Activated CD4-positive, alpha-beta T cell treated with anti-CD3 and anti-CD28 coated beads for 1 hour (primary cell): ENCODE data around the gene XXYLT1.
"Not testable (repeated sequence)": the region's sequence is repeated elsewhere in the genome, so short reads cannot be mapped to it uniquely, and the experiment has no call there.

Experiments
- DNase-seq: peaks from one replicate; pipeline ENCODE4 v3.0.0-alpha.2; 2020

Gene XXYLT1

DNA sequence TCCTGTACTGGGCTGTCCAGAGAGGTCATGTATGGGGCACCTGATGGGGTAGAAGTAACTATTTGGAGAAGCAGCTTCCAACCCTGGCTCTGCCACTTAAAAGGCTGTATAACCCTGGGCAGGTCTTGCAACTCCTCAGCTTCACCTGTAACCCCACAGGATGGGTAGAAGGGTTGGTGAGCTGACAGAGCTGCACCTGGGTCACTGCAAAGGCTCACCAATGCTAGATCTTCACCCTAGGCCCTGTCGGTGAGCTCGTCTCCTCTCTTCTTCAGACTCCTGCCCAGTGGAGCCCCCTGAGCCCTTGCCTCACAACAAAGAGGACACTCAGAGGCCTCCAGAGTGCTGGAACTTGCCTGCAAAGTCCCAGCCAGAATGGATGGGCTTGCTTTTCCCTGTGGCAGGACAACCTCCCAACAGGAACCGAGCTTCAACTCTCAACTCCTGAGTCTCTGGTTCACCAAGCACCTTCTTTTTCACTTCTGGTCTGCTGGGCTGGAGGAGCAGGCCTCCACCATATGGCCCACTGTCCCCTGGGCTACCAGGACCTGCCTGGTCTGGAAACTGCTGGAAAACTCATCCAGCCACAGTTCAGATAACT is 45.9 kb downstream of the XXYLT1 start:
- DNase-seq = no peak

DNA sequence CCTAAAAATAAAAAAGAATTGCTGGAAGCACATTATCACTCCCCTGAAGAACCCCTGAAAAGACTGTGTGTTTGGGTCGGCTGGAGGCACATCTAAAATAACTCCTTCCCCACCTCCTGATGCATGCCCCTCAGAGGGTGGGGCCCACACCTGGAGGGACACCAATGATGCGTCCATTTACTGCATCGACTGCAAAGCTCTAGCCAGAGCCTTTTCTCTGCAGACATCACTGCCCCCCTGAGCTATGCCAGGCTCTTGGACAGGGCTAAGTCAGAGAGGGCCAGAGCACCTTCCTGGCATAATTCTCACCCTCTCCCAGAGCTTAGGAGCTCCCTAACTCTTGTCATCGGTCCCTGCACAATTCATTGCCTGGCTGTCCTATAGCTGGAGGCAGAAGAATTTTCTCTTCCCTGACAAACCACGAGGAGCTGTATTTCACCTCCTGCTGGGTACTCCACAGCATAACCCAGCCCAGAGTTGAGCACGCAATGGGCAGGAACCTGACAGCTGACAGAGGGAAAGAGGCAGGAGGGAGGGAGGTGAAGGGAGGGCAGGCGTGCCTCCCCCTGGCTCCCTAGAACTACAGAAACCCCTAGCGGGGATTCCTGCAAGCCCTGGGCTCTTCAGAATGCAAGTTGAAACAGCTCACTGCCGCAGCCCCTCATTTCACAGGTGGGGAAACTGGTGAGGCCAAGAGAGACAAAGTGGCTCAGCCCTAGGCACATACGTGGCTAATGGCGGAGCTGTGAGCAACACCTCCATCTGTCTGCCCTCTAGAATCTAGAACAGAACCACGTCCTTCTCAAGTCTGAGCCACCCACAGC is 46.6 kb downstream of the XXYLT1 start:
- DNase-seq = no peak

DNA sequence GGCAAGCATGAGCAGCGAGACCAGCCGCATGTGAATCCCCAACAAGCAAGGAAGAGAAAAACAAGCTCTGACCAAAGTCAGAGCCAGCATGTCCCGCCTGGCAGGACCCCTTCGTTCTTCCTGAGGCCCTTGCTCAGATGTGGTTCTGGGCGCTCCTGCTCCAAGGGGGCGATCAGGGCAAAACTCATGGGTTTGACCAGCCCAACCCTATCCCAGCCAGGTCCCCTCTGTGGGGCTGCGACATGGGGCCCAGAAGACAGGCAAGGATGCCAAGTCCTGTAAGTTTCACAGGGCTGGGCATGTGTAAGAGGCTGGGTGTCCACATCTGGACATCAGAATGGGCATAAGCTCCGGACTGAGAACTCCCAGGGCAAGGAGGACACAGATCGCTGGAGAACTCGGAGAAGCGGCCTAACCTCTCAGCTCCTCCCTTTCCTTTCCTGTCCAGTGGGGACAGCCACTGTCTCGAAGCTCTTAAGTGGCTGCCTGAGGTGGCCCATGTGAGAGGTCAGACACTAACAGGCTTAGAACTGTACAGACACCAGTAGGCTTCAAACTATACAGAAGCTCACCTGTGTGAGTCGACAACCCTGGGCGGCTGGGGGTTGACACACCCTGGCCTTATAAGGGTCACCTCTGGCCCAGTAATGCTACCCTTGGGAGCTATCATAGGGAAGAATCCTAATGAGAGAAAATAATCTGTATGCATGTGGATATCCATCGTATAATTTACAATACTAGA is 48.9 kb downstream of the XXYLT1 start:
- no peak for DNase-seq

DNA sequence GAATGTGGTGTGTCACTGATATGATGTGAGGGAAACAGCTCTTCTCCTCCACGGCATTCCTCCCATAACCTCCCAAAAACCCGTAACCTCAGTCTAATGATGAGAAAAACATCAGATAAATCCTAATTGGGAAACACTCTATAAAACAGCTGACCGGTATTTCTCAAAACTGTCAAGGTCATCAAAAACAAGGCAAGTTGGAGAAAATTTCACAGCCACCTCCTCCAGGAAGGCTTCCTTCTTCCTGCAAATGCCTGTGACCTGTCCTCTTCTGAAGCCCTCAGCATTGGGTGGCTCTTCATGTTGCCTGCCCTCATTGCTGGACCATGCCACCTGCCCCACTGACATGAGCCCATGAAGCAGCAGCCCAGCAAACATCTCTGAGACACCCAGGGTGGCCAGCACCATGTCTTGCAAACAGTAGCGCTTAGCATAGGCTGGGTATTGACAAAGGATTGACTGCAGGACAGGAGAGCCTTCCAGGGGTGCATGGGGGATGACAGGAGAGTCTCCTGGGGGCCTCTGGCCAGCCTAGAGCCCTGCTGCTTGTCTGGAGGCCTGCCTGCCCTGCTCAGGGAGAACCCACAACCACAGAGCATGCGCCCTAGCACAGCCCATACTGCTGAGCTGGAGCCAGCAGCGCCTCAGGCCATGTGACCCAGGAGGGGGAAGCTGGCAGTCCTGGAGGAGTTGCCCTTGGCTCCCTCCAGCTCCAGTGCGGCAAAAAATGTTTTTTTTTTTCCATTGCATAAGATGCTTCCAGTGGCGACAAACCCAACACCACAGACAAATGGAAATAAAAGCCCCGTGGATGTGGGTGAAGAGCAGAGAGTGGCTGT is 49.7 kb downstream of the XXYLT1 start:
- DNase-seq = no peak

DNA sequence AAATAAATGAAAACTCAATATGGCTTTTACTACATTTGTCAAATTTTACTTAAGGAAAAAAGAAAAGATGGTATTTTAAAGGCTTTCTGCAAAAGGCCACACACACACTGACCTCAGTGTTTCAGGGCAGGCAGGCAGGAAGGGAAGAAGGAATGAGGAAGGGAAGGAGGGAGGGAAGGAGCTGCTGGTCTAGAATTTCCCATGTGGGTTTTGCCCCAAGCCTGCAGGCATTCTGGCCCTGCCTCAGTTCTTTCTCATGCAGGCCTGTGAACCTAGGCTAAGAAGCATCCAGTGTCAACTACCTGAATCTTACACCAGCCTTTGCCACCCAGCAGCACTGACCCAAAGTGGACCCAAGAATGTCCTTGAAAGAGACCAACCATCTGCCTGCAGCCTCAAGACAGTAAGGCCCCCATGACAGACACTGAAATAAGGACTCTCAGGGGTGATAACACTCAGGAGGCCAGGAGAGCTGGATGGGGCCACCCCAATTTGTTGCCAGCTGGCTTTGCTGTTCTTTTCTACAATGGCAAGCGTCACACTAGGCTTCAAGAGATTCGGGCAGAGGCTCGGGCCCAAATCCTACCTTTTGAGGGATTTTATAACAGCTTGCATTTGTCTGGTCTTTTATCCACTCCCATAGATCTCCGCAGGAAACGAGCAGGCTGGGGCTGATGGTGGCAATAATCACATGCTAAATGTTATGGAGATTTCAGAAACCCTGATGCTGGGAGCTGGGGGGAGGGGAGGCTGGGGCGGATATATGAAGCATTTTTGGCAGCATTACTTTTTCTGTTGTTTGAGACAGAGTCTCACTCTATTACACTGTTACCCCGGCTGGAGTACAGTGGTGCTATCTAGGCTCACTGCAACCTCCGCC is 51.4 kb downstream of the XXYLT1 start:
- no peak for DNase-seq

DNA sequence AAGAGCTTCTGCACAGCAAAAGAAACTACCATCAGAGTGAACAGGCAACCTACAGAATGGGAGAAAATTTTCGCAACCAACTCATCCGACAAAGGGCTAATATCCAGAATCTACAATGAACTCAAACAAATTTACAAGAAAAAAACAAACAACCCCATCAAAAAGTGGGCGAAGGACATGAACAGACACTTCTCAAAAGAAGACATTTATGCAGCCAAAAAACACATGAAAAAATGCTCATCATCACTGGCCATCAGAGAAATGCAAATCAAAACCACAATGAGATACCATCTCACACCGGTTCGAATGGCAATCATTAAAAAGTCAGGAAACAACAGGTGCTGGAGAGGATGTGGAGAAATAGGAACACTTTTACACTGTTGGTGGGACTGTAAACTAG is 52.6 kb downstream of the XXYLT1 start:
- not testable (repeated sequence) for DNase-seq

DNA sequence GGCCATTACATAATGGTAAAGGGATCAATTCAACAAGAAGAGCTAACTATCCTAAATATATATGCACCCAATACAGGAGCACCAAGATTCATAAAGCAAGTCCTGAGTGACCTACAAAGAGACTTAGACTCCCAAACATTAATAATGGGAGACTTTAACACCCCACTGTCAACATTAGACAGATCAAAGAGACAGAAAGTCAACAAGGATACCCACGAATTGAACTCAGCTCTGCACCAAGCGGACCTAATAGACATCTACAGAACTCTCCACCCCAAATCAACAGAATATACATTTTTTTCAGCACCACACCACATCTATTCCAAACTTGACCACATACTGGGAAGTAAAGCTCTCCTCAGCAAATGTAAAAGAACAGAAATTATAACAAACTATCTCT is 55.4 kb downstream of the XXYLT1 start:
- DNase-seq = not testable (repeated sequence)

DNA sequence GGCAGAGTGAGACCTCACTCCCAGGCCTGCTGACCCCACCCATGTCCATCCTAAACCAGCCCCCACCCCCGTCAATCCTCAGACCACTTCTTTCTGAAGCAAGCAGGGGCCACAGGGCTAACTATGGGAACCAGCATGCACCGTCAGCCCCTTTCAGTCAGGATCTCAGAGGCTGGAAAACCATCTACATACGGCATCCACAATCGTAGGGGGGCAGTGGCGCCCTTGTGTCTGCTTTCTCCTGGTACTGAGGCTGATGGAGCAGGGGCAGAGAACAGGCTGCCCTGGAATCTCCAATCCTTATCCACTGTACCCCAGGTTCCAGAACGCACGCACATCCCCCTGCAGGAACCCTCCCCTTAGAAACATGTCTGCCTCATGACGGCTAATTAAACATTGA is 56.6 kb downstream of the XXYLT1 start:
- DNase-seq = no peak

DNA sequence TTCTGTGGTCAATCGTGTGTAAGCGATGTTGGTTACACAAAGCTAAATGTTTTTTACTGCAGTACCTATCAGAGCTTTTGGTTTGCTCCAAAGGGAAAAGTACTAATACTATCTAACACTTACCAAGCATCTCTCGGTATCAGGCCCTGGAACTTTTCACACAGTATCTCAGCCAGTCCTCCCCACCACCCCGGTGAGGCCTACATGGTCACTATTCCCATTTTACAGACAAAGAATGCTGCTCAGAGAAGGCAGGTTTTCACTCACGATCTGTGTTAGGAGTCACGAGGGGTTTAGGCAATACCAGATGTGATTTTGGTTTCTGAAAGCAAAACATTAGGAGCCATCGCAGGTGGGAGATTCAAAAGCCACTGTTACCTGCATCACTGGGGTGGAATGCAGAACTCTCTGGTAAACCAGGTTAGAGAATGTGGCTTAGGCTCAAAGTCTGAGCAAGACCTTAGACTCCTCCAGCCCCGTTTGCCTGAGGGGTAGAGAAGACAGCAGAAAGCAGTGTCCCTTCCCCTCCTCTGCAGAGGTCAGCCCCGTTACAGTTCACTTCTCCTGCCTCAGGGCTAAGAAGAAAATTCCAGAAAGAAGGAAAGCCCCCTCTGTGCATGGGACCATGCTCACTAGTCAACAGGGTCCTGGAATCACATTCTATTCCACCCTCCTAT is 57.2 kb downstream of the XXYLT1 start:
- no peak for DNase-seq

DNA sequence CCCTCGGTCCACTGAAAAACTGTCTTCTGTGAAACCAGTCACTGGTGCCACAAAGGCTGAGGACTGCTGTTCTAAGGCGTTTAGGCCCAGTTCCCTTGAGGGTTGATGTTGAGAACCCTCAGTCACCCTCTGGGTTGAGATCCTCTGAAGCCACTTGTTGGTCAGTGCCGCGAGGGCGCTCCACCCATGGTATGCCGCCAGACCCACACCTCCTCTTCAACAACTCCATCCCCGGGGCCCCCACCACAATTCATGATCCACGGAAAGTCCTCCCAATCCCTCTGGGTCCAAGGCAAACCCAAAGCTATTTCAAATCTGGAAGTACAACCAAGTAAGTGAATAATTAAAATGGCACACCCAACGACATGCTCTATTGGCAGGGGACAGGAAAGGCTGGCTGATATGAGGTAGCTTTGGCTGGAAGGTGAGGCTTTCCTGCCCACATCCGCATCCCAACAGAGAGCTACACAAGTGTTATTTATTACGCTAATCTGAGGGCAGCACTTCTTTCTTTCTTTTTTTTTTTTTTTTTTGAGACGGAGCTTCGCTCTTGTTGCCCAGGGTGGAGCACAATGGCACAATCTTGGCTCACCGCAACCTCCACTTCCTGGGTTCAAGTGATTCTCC is 58.1 kb downstream of the XXYLT1 start:
- DNase-seq = no peak

DNA sequence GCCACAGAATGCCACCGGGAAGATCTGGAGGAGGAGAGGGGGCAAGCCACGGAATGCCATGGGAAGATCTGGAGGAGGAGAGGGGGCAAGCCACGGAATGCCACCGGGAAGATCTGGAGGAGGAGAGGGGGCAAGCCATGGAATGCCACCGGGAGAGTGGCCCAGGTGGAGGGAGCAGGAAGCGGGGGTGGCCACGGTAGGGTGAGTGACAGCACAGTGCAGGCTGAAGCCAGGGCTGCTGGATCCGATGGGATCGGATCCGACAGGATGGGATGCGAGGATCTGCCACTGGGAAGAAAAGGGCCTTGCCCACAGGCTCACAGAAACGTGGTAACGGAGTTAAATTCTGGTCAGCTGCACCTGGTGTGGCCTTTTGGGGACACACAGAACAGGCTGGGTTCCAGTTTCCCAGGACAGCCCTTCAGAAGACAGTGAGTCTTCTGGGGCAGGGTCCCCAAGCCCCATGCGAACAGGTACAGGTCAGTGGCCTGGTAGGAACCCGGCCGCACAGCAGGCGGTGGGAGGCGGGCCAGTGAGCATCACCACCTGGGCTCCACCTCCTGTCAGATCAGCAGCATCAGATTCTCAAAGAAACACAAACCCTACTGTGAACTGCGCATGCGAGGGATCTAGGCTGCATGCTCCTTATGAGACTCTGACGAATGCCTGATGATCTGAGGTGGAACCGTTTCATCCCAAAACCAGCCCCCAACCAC is 58.8 kb downstream of the XXYLT1 start:
- no peak for DNase-seq

DNA sequence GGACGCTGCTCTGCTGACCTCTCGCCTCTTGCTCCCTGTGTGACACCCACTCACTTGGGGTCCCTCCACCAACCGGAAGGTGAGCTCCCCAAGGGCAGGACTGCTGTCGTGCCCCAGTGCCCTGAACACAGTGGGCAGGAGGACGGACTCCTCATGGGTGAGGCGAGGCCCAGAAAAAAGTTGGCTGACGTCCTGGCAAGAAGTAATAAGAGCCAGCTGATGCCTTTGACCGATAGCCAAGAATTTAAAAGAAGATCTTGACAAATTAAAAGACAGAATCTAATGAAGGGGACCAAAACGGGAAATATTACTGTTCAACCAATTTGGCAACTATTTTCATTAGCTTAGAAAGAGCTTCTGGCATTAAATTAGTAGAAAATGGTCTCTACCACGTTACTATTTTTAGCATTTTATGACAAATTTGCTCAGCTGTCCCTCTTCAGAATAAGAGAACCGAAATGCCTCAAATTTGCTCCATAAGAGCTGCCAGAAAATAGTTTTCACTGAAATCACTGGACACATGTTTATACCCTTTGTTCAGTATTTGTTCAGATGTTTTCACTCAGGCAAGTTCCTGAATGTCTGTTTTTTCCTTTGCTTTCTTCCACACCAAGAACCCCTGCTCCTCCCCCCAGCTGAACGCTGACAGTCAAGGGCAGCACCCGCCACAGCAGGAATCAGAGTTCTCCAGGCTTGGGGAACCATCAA is 60.5 kb downstream of the XXYLT1 start:
- DNase-seq = no peak

DNA sequence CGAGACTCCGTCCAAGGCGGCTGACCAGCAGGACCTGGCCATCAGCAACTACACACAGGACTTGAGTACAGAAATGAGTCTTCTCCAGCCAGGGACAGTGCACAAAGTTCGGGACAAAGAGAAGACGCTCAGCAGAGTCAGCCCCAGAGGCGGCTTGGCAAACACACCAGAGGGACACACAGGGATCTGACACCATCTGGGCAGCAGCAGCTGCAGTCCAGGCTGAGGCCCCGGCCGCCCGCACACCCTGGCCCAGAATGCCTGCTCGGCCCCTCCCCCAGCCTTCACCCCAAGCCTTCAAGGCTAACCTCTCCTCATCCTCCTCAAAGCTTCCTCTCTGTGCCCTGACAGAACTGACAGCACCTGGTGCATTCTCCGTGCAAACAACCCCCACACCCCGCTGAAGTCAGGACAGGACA is 61.1 kb downstream of the XXYLT1 start:
- DNase-seq = no peak

DNA sequence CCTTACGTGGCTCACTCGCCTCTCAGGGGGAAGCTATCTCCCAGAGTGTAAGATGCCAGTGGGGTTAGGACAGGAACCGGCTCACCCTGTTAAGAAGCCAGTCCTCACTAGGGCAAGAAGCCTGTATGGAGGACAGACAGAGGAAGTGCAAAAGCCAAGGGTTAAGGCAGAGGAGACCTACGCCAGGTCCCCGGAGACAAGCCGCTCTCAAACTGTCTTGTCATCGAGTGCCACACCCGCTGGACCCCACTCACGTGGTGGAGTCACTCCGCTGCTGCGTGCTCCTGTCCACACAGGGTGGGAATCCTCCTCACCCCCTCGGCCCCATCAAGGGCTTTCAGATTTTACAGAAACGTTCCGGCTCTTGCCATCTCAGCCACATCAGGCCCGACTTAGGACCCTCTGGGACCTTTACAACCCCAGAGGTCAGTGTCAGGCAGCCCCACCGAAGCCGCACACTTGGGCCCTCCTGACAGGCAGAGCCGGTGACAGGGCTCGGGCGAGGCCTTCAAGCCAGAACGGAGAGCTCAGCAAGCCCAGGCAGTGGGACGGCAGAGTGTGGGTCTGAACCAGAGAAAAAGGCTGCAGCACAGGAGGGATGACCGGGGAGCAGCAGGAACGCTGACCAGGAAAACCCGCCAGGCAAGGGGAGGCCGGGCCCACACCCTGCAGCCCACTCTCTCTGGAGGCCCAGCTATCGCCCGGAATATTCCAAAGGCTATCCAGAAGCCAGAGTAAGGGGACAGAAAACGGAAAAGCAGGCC is 61.7 kb downstream of the XXYLT1 start:
- DNase-seq = no peak

DNA sequence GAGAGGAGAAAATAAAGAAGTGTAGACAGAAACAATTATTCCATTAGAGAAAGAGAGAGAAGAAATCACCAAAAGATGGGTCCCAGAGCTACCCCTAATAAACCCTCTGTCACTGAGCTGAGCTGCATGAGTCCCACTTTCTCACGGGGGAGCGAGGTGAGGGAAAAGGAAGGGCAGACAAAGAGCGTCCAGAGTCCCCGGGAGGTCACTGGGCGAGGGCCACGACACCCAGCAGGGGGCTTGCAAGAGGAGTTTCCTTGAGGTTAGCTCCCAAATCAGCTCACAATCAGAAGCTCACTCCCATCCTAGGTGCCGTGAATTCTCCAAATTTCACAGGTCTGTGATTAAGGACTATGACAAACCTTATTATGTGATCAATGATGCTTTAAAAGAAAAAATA is 62.3 kb downstream of the XXYLT1 start:
- no peak for DNase-seq

DNA sequence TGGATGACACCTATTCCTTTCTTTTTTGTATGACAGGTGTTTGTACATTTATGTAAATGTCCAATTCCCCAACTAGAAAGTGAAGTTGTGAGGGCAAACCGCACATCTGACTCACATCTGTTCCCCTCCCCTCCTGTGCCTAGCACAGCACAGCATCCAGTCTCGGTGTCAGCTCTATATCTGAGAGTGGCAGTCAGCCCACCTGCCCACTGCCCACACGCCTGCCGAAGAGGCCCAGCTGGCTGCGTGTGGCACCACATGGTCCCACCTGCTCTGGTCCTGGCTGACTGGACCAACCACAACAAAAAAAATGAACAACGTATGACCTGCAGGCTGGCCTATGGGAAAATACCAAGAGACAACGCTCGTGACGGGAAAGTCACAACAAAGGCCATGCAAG is 62.8 kb downstream of the XXYLT1 start:
- DNase-seq = no peak

DNA sequence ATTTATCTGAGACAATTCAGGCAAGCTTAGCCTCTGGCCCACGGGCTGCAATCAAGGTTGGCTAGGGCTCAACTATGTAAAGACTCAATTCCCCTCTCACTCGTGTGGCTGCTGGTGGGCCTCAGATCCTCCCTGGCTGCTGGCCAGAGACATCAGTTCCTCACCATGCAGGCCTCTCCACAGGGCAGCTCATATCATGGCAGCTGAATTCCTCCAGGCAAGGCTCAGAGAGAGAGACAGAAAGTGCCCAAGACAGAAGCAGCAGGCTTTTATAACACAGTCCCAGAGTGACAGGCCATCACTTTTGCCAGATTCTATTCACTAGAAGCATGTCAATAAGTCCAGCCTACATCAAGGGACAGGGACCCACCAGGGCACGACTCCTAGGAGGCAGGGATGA is 63.2 kb downstream of the XXYLT1 start:
- no peak for DNase-seq

DNA sequence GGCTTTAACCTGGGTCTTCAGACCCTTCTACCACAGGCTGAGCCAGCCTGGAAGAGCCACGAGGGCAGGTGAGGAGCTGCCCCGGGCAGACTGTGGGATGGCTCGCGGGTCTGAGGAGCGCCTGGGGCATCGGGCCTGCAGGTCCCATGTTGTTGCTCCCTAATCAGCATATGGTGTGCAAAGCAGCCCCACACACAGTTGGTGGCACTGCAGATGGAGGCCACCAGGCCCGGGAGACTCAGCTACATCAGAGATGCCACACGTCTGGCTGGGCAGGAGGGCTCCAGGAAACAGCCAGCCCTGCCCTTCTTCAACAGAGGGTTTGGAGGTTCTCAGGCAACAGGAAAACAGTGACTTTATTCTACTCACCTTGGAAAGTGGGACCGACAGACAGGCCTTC is 63.9 kb downstream of the XXYLT1 start:
- no peak for DNase-seq
